GM20000 (cell line): ENCODE data around the gene GABRB2.

ENCODE experiments used
- DNase-seq: peaks from one replicate; pipeline ENCODE4 v3.0.0; 2012; ENCODE audit warnings: low spot score
- CTCF ChIP-seq: IDR thresholded peaks from 2 replicates; pipeline ENCODE4 v1.5.1; 2012; ENCODE audit warnings: mild to moderate bottlenecking, control low read depth; ENCODE audit errors: extremely low read depth, missing control alignments

The GABRB2 gene

DNA sequence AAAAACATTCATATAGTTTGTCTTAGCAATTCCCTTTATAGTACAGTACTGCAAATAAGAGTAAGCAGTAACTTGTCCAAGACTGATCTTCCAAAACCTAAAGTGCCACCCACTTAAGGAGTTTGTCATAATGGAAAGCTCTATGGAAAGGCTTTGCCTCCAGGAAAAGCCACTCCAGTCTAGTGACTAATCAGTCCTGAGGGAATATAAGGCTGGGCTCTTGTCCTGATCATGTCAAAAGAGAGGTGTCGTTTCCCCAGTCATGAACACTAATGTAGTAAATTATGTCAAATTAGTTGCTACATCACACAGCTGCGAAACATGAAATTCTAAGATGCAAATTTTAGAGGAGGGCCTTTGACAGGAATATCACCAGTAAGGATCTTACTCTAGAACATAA, 271.6 kb downstream of the GABRB2 start:
- no peak for DNase-seq
- TF ChIP-seq CTCF = no peak

DNA sequence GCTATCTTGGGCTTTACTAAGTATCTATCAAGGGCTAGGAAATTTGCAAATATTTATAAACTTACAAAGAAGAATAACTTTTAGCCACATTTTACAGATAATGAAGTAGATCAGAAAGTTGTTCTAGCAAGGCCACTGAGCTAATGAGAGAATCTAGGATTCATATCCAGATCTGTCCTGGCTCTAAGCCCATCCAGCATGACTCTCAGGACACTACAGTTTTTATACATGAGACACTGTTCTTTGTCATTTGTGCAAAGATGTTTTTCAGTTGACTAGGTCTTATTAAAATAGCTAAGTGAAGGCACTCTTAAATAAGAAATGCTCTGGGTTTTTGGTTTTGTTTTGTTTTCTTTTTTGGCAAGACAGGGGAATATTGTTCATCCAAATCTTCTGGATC, 273.1 kb downstream of the GABRB2 start:
- TF ChIP-seq CTCF = no peak
- no peak for DNase-seq

DNA sequence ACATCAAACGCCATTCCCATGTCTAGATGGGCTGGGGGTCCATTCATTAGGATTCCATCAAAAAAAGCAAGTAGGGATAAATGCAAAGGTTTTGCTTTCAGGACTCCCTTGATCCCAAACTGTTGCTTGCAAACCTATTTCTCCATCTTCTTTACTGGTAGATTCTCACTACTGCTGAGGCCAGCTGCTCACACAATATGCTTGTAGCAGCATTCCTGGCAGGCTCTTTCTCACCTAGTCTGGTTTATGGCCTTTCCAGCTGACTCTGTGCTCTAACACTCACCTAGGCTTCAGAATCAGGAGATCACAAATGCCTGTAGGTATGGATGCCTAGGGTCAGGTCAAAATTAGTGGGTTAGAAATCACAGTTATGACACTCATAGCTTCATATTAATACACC, 274.7 kb downstream of the GABRB2 start:
- no peak for DNase-seq
- TF ChIP-seq CTCF = no peak

DNA sequence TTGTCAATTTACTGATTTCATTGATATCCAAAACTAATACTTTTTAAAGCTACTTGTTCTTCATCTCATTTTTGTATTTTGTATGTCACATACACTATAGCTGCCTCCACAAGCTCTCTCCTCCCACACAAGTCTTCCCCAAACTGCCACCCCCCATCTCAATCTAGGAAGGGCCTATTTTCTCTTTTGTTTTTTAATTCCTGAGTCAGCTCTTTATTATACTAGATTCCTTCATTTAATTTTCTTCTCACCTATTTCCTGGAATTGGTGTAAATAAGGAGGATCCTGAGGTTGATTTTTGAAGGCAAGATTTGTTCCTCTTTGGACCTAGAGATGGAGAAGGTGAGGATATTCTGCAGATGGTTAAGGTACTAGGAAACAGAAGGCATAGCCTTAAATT, 277.4 kb downstream of the GABRB2 start:
- no peak for DNase-seq
- no peak for TF ChIP-seq CTCF

- no peak for DNase-seq
- TF ChIP-seq CTCF = no peak
Measured at GRCh38 chr5:161266954-161267353, 279.6 kb downstream of the GABRB2 start.

GRCh38 chr5:161265006-161265405, 281.5 kb downstream of the GABRB2 start:
- TF ChIP-seq CTCF = no peak

GRCh38 chr5:161263191-161263590, 283.3 kb downstream of the GABRB2 start:
- DNase-seq = no peak
- no peak for TF ChIP-seq CTCF

More at GRCh38 chr5:161265006-161265405, 281.5 kb downstream of the GABRB2 start:
- DNase-seq = no peak
